ENCODE data around the gene PTPRZ1. TPM values are rescaled to one million over a fixed set of nuclear protein-coding genes. Genes with fewer than 3 reads are reported as not detected.
A peak's percentile ranks its signal among the peaks of the same experiment; 100 is the strongest.

PTPRZ1 gene
- total and polyA plus RNA-seq, 2 of the 8 experiments (the other 6 are each of a cell fraction or from before 2014, with no cell fraction given) = 112 to 135 TPM

DNA sequence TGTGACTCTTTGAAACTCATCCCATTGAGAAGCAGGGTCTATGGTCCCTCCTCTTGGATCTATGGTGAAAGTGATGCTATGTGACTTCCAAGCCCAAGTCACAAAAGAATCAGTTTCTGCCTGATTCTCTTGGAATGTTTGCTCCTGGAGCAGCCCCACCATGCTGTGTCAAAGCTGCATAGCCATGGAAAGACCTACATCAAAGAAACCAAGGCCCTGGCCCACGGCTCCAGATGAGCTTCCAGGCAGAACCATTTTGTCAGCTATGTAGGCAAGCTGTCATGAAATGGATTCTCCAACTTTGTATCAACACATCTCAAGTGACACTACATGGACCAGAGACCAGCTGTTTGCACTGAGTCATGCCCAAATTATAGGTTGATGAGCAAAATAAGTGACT lies 194.1 kb downstream of the PTPRZ1 start:
- Histone ChIP-seq H3K23ac (ENCODE audit: insufficient read length) (no peak overlapping the region), H3K4me2 (ENCODE audit: insufficient read depth in 1 of 2, low read depth in 2 of 2, low read length in 2 of 2) (no peak overlapping the region), H2BK120ac (replicated peaks; ENCODE audit: low read depth, low read length) (no peak overlapping the region), H3K56ac (replicated peaks; ENCODE audit: insufficient read length, low read depth, low read length) (no peak overlapping the region), H3K4me3 (ENCODE audit: extremely low read depth in 1 of 4, insufficient read depth in 2 of 4, low read depth in 3 of 4, low read length in 4 of 4) (no peak overlapping the region), H3K79me1 (ENCODE audit: low read depth, low read length) (no peaks in the 10 kb centered on the region), H2AFZ (ENCODE audit: low read length) (no peak overlapping the region), H2BK5ac (ENCODE audit: low read depth, low read length) (no peak overlapping the region), H4K5ac (ENCODE audit: insufficient read length, low read depth, low read length) (no peak overlapping the region), H2BK12ac (ENCODE audit: low read depth, low read length) (no peak overlapping the region), H3K9me3 (ENCODE audit: insufficient read depth in 2 of 2, low read depth in 1 of 2, low read length in 1 of 2) (no peaks in the 10 kb centered on the region), H4K20me1 (replicated peaks in 1 of 2; ENCODE audit: control insufficient read depth in 1 of 2, insufficient read depth in 2 of 2, low read length in 2 of 2) (no peaks in the 10 kb centered on the region), H3K18ac (ENCODE audit: extremely low read depth, low read length) (no peak overlapping the region), H2BK20ac (ENCODE audit: low read length) (no peak overlapping the region), H3K14ac (ENCODE audit: insufficient read length) (no peak overlapping the region), H4K8ac (ENCODE audit: extremely low read depth, insufficient read depth, low read length) (no peak overlapping the region), H3K36me3 (ENCODE audit: control insufficient read depth in 2 of 4, insufficient read depth in 4 of 4, low read length in 3 of 4) (peaks cover 0 to 9% (median 4%) of the 10 kb centered on the region in 4 experiments; a peak in 5 of 8 replicates), H3K4me1 (replicated peaks in 1 of 4; ENCODE audit: control insufficient read depth in 3 of 4, insufficient read depth in 4 of 4, low read length in 3 of 4) (no peaks in the 10 kb centered on the region), H3K27me3 (replicated peaks in 1 of 4; ENCODE audit: control insufficient read depth in 3 of 4, extremely low read depth in 1 of 4, insufficient read depth in 3 of 4, low read length in 3 of 4) (no peaks in the 10 kb centered on the region), H2AK5ac (ENCODE audit: low read depth, low read length) (no peak overlapping the region), H3K9ac (replicated peaks in 1 of 4; ENCODE audit: extremely low read depth in 1 of 4, low read depth in 3 of 4, low read length in 3 of 4) (no peak overlapping the region), H2BK15ac (ENCODE audit: low read length) (no peak overlapping the region), H3K27ac (ENCODE audit: low read depth, low read length) (no peak overlapping the region), H3K23me2 (ENCODE audit: low read depth, low read length) (no peaks in the 10 kb centered on the region), H3K79me2 (ENCODE audit: control insufficient read depth in 1 of 2, insufficient read depth in 2 of 2, low read length in 2 of 2) (no peaks in the 10 kb centered on the region), H4K91ac (replicated peaks; ENCODE audit: insufficient read length, low read length) (no peak overlapping the region), H3K4ac (replicated peaks; ENCODE audit: insufficient read length, low read depth, low read length) (no peak overlapping the region)
- peak; percentile 75 for TF ChIP-seq TEAD4 (IDR thresholded peaks at IDR 0.05; ENCODE audit: low read depth, low read length)
- TF ChIP-seq YY1 (IDR thresholded peaks at IDR 0.05; ENCODE audit: low read depth, low read length) = peak; percentile 84
- no peak for TF ChIP-seq HDAC6 (IDR thresholded peaks at IDR 0.05; ENCODE audit: low read depth, low read length)
- TF ChIP-seq RAD21 (IDR thresholded peaks at IDR 0.05 in 1 of 2, conservative IDR thresholded peaks at IDR 0.05 in 1 of 2; ENCODE audit: low read depth in 2 of 2, low read length in 2 of 2) = 0 out of 4 replicates have a peak, but pooled peaks of 1 of the 2 experiments have one; percentile 4
- DNase-seq (ENCODE audit: low read depth in 1 of 2, low spot score in 2 of 2) (no peak), FAIRE-seq (peak; percentile 66)
- POLR2A ChIA-PET (ENCODE audit: partially characterized antibody) = interaction anchor here (0.7 kb wide), 1 partner anchor 8 kb away, joined by 3 read pairs; no protein-coding TSS in a partner anchor
- CTCF ChIA-PET (ENCODE audit: partially characterized antibody) = interaction anchor here (1.3 kb wide), 1 partner anchor 26 kb away, joined by 3 read pairs; no protein-coding TSS in a partner anchor
- WGBS, 2 experiments (ENCODE audit: extremely low coverage in 1 of 2, insufficient coverage in 1 of 2, insufficient read length in 1 of 2, insufficient replicate concordance in 2 of 2, low coverage in 1 of 2, low lambda C conversion rate in 2 of 2, missing lambda C conversion rate in 1 of 2) = 81% methylated on average over 1 of the region's 1 CpG; no CpG with 5 or more reads in 1 of the 2 experiments

All from H1 (cell line).